ENCODE results near the gene CNOT1.
"Not testable (repeated sequence)": the region's sequence is repeated elsewhere in the genome, so short reads cannot be mapped to it uniquely, and the experiment has no call there.

CNOT1 gene

GRCh38 chr16:58629733-58630640 lies at the start of gene CNOT1:
TSS of gene CNOT1 (minus strand) at chr16:58629826. CDS start at chr16:58599337, 30,489 bp downstream.
- DNase-seq (ENCODE audit: low read depth) = peak; percentile 99

GRCh38 chr16:58678716-58679115 lies 49.1 kb upstream of the CNOT1 start:
- peak; percentile 14 for DNase-seq (ENCODE audit: low read depth)

GRCh38 chr16:58678269-58678668 lies 48.6 kb upstream of the CNOT1 start:
- DNase-seq (ENCODE audit: low read depth) = no peak

- DNase-seq (ENCODE audit: low read depth) = no peak
Measured at GRCh38 chr16:58670946-58671583, 41.4 kb upstream of the CNOT1 start.

GRCh38 chr16:58670177-58670576 lies 40.6 kb upstream of the CNOT1 start:
- DNase-seq (ENCODE audit: low read depth) = no peak

- DNase-seq (ENCODE audit: low read depth) = no peak
Measured at GRCh38 chr16:58665200-58665599, 35.6 kb upstream of the CNOT1 start.

GRCh38 chr16:58661199-58661830 lies 31.7 kb upstream of the CNOT1 start:
- DNase-seq (ENCODE audit: low read depth) = peak; percentile 78

GRCh38 chr16:58659911-58660310 lies 30.3 kb upstream of the CNOT1 start:
- not testable (repeated sequence) for DNase-seq (ENCODE audit: low read depth)

- no peak for DNase-seq (ENCODE audit: low read depth)
Measured at GRCh38 chr16:58658796-58659211, 29.2 kb upstream of the CNOT1 start.

GRCh38 chr16:58656899-58657298 lies 27.3 kb upstream of the CNOT1 start:
- no peak for DNase-seq (ENCODE audit: low read depth)

- no peak for DNase-seq (ENCODE audit: low read depth)
Measured at GRCh38 chr16:58655215-58655596, 25.6 kb upstream of the CNOT1 start.

- no peak for DNase-seq (ENCODE audit: low read depth)
Measured at GRCh38 chr16:58654560-58655214, 25.1 kb upstream of the CNOT1 start.

- no peak for DNase-seq (ENCODE audit: low read depth)
Measured at GRCh38 chr16:58652741-58653140, 23.1 kb upstream of the CNOT1 start.

- no peak for DNase-seq (ENCODE audit: low read depth)
Measured at GRCh38 chr16:58651965-58652348, 22.3 kb upstream of the CNOT1 start.

- no peak for DNase-seq (ENCODE audit: low read depth)
Measured at GRCh38 chr16:58649707-58650106, 20.1 kb upstream of the CNOT1 start.

- DNase-seq (ENCODE audit: low read depth) = no peak
Measured at GRCh38 chr16:58647107-58647506, 17.5 kb upstream of the CNOT1 start.

GRCh38 chr16:58644765-58645487 lies 15.3 kb upstream of the CNOT1 start:
- no peak for DNase-seq (ENCODE audit: low read depth)

GRCh38 chr16:58644108-58644507 lies 14.5 kb upstream of the CNOT1 start:
- DNase-seq (ENCODE audit: low read depth) = no peak

GRCh38 chr16:58640949-58641348 lies 11.3 kb upstream of the CNOT1 start:
- no peak for DNase-seq (ENCODE audit: low read depth)

- DNase-seq (ENCODE audit: low read depth) = no peak
Measured at GRCh38 chr16:58639836-58640235, 10.2 kb upstream of the CNOT1 start.

GRCh38 chr16:58639230-58639629 lies 9.6 kb upstream of the CNOT1 start:
- no peak for DNase-seq (ENCODE audit: low read depth)

All from fibroblast of the conjunctiva (primary cell).